ENCODE data around the gene KIF19.
"Not testable (repeated sequence)": the region's sequence is repeated elsewhere in the genome, so short reads cannot be mapped to it uniquely, and the experiment has no call there.

Gene KIF19

DNA sequence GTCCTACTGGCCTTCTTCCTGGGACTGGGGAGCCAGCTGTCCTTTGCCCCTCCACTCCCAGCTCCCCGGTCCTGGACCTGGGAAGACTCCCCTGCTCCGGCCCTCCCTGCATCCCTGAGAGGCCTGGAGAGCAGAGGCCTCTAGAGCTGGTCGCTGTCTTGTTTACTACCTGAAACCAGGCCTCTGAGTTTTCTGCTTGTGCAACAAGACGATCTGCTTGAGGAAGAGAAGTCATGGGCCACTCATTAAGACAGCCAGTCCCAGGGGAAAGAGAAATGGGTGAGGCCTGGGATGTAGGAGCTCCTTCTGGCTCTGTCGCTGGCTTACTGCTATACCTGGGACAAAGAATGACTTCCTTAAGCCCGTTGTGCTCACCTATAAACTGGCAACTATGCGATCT is 76.0 kb downstream of the KIF19 start:
- Histone ChIP-seq H3K36me3 (ENCODE audit: control insufficient read depth, insufficient read depth, low read length) (no peaks in the 10 kb centered on the region), H3K4me3 (replicated peaks; ENCODE audit: low read depth, low read length) (no peak overlapping the region), H3K27me3 (replicated peaks; ENCODE audit: control insufficient read depth, insufficient read depth, low read length) (no peaks in the 10 kb centered on the region; the same call in 1 of the 2 replicates)
- no peak for DNase-seq (ENCODE audit: extremely low read depth, insufficient read length)
- TF ChIP-seq, protein P1, sequence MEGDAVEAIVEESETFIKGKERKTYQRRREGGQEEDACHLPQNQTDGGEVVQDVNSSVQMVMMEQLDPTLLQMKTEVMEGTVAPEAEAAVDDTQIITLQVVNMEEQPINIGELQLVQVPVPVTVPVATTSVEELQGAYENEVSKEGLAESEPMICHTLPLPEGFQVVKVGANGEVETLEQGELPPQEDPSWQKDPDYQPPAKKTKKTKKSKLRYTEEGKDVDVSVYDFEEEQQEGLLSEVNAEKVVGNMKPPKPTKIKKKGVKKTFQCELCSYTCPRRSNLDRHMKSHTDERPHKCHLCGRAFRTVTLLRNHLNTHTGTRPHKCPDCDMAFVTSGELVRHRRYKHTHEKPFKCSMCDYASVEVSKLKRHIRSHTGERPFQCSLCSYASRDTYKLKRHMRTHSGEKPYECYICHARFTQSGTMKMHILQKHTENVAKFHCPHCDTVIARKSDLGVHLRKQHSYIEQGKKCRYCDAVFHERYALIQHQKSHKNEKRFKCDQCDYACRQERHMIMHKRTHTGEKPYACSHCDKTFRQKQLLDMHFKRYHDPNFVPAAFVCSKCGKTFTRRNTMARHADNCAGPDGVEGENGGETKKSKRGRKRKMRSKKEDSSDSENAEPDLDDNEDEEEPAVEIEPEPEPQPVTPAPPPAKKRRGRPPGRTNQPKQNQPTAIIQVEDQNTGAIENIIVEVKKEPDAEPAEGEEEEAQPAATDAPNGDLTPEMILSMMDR (IDR thresholded peaks at IDR 0.05; ENCODE audit: insufficient read depth, low read length, poor library complexity, severe bottlenecking) = no peak

DNA sequence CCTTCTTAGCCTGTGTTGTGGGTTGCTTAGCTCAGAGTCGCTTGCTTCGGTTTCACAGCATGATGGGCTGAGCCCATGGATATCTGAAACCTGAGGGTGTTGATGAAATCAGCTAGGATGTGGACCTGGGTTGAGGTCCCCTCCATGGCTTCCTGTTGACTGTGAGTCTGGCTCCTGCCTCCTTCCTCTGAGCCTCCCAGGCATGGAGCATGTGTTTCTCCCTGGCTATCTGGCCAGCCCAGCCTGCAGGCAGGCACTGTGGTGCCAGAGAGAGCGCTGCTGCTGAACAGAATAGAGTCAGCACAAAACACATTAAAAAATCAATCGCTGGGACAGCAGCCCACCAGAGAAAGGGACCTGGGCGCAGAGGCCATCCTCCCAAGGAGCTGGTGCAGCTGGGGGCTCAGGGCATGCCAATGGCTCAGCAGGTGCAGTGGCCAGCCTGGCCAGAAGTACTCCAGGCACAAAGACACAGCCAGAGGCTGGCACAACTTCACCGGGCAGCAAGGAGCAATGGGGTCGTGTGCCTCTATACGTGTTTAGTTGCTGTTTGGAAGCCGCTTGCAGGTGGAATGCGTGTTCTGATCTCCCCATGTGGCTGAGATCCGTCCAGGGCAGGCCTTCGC is 77.6 kb downstream of the KIF19 start:
- TF ChIP-seq, protein P1 (IDR thresholded peaks at IDR 0.05; ENCODE audit: insufficient read depth, low read length, poor library complexity, severe bottlenecking) = no peak
- Histone ChIP-seq H3K36me3 (ENCODE audit: control insufficient read depth, insufficient read depth, low read length) (no peaks in the 10 kb centered on the region), H3K4me3 (replicated peaks; ENCODE audit: low read depth, low read length) (no peak overlapping the region), H3K27me3 (replicated peaks; ENCODE audit: control insufficient read depth, insufficient read depth, low read length) (no peaks in the 10 kb centered on the region; the same call in none of the 2 replicates)
- DNase-seq (ENCODE audit: extremely low read depth, insufficient read length) = no peak

DNA sequence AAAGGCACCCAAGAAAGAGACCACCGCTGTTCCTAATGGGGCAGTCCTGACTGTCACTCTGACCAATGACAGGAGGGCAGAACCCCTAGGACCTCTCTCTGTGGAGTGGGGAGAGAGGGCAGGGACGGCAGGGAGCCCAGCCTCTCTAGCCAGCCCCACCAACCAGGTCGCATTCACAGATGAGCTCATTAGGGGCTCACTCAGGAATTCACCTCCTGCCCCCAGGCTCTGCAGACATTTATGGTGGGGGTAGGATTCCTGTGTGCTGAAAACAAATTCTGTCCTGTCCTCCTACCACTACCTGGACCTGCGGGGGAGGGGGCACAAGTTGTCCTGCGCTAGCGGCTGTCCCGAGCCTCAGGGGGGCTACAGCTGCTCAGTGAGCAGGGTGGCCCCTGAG is 78.2 kb downstream of the KIF19 start:
- Histone ChIP-seq H3K36me3 (ENCODE audit: control insufficient read depth, insufficient read depth, low read length) (no peaks in the 10 kb centered on the region), H3K4me3 (replicated peaks; ENCODE audit: low read depth, low read length) (no peak overlapping the region), H3K27me3 (replicated peaks; ENCODE audit: control insufficient read depth, insufficient read depth, low read length) (no peaks in the 10 kb centered on the region; the same call in none of the 2 replicates)
- TF ChIP-seq, protein P1 (IDR thresholded peaks at IDR 0.05; ENCODE audit: insufficient read depth, low read length, poor library complexity, severe bottlenecking) = no peak
- DNase-seq (ENCODE audit: extremely low read depth, insufficient read length) = no peak

DNA sequence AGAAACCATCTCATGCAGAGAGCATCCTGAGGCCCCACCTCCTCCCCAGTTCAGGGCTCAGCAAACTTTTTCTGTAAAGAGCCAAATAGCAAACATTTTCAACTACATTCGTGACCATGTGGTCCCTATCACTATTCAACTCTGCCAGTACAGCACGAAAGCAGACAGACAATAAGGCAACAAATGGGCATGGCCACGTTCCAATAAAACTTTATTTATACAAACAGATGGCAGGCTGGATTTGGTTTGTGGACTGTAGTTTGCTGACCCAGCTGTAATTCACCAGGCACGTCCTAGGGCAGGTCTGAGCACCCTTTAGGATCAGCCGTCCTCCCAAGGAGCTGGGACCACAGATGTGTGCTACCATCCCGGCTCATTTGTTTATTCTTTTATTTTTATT is 78.8 kb downstream of the KIF19 start:
- no peaks in the 10 kb centered on the region for H3K36me3 ChIP-seq (ENCODE audit: control insufficient read depth, insufficient read depth, low read length)
- no peak for DNase-seq (ENCODE audit: extremely low read depth, insufficient read length)
- TF ChIP-seq, protein P1 (IDR thresholded peaks at IDR 0.05; ENCODE audit: insufficient read depth, low read length, poor library complexity, severe bottlenecking) = no peak
- no peaks in the 10 kb centered on the region; the same call in none of the 2 replicates for H3K27me3 ChIP-seq (replicated peaks; ENCODE audit: control insufficient read depth, insufficient read depth, low read length)
- H3K4me3 ChIP-seq (replicated peaks; ENCODE audit: low read depth, low read length) = no peak overlapping the region

DNA sequence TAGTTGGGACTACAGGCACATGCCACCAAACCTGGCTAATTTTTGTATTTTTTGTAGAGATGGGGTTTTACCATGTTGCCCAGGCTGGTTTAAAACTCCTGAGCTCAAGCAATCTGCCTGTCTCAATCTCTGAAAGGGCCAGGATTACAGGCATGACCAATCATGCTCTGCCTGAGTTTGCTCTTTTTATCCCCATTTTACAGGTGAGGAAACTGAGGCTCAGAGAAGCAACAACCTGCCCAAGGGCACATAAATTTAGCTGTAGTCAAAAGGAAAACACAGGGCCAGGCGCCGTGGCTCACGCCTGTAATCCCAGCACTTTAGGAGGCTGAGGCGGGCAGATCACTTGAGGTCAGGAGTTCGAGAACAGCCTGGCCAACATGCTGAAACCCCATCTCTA is 79.3 kb downstream of the KIF19 start:
- not testable (repeated sequence) for H3K4me3 ChIP-seq (replicated peaks; ENCODE audit: low read depth, low read length); DNase-seq (ENCODE audit: extremely low read depth, insufficient read length); H3K36me3 ChIP-seq (ENCODE audit: control insufficient read depth, insufficient read depth, low read length); H3K27me3 ChIP-seq (replicated peaks; ENCODE audit: control insufficient read depth, insufficient read depth, low read length)
